Hepatocyte (in vitro differentiated cells): Measurements from ENCODE around the gene PWWP2A. TPM values are rescaled to one million over a fixed set of nuclear protein-coding genes. Genes with fewer than 3 reads are reported as not detected.

Experiments used
- DNase-seq: peaks from one replicate; pipeline ENCODE4 v3.0.0-alpha.2; 2016; ENCODE audit warnings: low spot score
- H2AFZ ChIP-seq: fragments of 200-600 bp; sonication (generic); 2 replicates; pipeline ENCODE4 v1.6.0; 2016; ENCODE audit warnings: antibody characterized with exemption, mild to moderate bottlenecking
- H3K27ac ChIP-seq: fragments of 200-600 bp; sonication (generic); 2 replicates; pipeline ENCODE4 v1.5.1; 2016; ENCODE audit warnings: mild to moderate bottlenecking
- H3K27me3 ChIP-seq: fragments of 200-600 bp; sonication (generic); 2 replicates; pipeline ENCODE4 v1.6.1; 2016
- H3K36me3 ChIP-seq: fragments of 200-600 bp; sonication (generic); replicated peaks from 2 replicates; pipeline ENCODE4 v1.5.1; 2016; ENCODE audit warnings: low read depth; ENCODE audit not compliant: insufficient read depth
- H3K4me1 ChIP-seq: fragments of 200-600 bp; sonication (generic); 2 replicates; pipeline ENCODE4 v1.5.1; 2016; ENCODE audit warnings: mild to moderate bottlenecking, moderate library complexity; ENCODE audit not compliant: insufficient read depth
- H3K4me2 ChIP-seq: fragments of 200-600 bp; sonication (generic); 2 replicates; pipeline ENCODE4 v1.6.0; 2016
- H3K4me3 ChIP-seq: fragments of 200-600 bp; sonication (generic); 2 replicates; pipeline ENCODE4 v1.5.1; 2016; ENCODE audit warnings: mild to moderate bottlenecking
- H3K79me2 ChIP-seq: fragments of 200-600 bp; sonication (generic); 2 replicates; pipeline ENCODE4 v1.6.0; 2017; ENCODE audit warnings: mild to moderate bottlenecking
- H3K9me2 ChIP-seq: fragments of 200-600 bp; sonication (generic); replicated peaks from 2 replicates; pipeline ENCODE4 v1.6.0; 2017; ENCODE audit warnings: mild to moderate bottlenecking; ENCODE audit not compliant: insufficient read depth
- H3K9me3 ChIP-seq: fragments of 200-600 bp; sonication (generic); 2 replicates; pipeline ENCODE4 v1.5.1; 2016; ENCODE audit warnings: low read depth, mild to moderate bottlenecking
- H4K20me1 ChIP-seq: fragments of 200-600 bp; sonication (generic); 2 replicates; pipeline ENCODE4 v1.6.0; 2016; ENCODE audit warnings: mild to moderate bottlenecking; ENCODE audit not compliant: insufficient read depth, poor library complexity, severe bottlenecking
- EZH2 ChIP-seq: fragments of 200-600 bp; sonication (generic); IDR thresholded peaks from 2 replicates; pipeline ENCODE4 v1.6.1; 2016; ENCODE audit warnings: antibody characterized with exemption, mild to moderate bottlenecking, borderline replicate concordance
- EZH2phosphoT487 ChIP-seq: fragments of 200-600 bp; sonication (generic); IDR thresholded peaks from one replicate; pipeline ENCODE4 v1.6.1; 2018; ENCODE audit warnings: antibody characterized with exemption, mild to moderate bottlenecking, low read depth, moderate library complexity; ENCODE audit not compliant: unreplicated experiment, severe bottlenecking
- WGBS: methylation state at CpG from one replicate; pipeline ENCODE4 v1.1.6; 2016; ENCODE audit warnings: low lambda C conversion rate; ENCODE audit errors: missing lambda C conversion rate; 5-methylcytosine and 5-hydroxymethylcytosine counted together
- polyA plus RNA-seq: library from polyadenylated mRNA; unstranded; fragments of >200 nt; fragmentation: Nextera tagmentation; extraction: Ambion mirVana; gene quantifications from 2 replicates; pipeline ENCODE4 v1.2.1, GENCODE V29; 2016
- total RNA-seq: library from RNA; depleted of rRNA; stranded (reverse); fragments of >200 nt; gene quantifications from 2 replicates; pipeline ENCODE4 v1.2.3, GENCODE V29; 2014
- TF ChIP-seq, protein P1 (sequence below): fragments of 200-600 bp; sonication (generic); IDR thresholded peaks from 2 replicates; pipeline ENCODE4 v1.5.1; 2016; ENCODE audit warnings: antibody characterized with exemption, mild to moderate bottlenecking; ENCODE audit not compliant: poor library complexity

The PWWP2A gene
- total and polyA plus RNA-seq, 2 experiments from 2014 or later = 18.4 to 26.5 TPM

- no peaks in the 10 kb centered on the region for H3K9me3 ChIP-seq
- H4K20me1 ChIP-seq = no peaks in the 10 kb centered on the region
- no peaks in the 10 kb centered on the region for H3K36me3 ChIP-seq
- H3K4me1 ChIP-seq = peaks cover 7% of the 10 kb centered on the region
- 55% methylated on average over 5 of the region's 5 CpGs for WGBS
- peak overlapping the region; percentile 91 for H3K27ac ChIP-seq
- TF ChIP-seq, protein P1, sequence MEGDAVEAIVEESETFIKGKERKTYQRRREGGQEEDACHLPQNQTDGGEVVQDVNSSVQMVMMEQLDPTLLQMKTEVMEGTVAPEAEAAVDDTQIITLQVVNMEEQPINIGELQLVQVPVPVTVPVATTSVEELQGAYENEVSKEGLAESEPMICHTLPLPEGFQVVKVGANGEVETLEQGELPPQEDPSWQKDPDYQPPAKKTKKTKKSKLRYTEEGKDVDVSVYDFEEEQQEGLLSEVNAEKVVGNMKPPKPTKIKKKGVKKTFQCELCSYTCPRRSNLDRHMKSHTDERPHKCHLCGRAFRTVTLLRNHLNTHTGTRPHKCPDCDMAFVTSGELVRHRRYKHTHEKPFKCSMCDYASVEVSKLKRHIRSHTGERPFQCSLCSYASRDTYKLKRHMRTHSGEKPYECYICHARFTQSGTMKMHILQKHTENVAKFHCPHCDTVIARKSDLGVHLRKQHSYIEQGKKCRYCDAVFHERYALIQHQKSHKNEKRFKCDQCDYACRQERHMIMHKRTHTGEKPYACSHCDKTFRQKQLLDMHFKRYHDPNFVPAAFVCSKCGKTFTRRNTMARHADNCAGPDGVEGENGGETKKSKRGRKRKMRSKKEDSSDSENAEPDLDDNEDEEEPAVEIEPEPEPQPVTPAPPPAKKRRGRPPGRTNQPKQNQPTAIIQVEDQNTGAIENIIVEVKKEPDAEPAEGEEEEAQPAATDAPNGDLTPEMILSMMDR = no peak
- TF ChIP-seq EZH2phosphoT487 = no peak
- no peak for TF ChIP-seq EZH2
- no peaks in the 10 kb centered on the region for H3K79me2 ChIP-seq
- no peak overlapping the region for H3K4me3 ChIP-seq
- no peaks in the 10 kb centered on the region for H3K9me2 ChIP-seq
- no peak overlapping the region for H3K4me2 ChIP-seq
- DNase-seq = no peak
- no peaks in the 10 kb centered on the region for H3K27me3 ChIP-seq
- H2AFZ ChIP-seq = peak overlapping the region; percentile 17
Measured at GRCh38 chr5:160166069-160166972, 47.1 kb upstream of the PWWP2A start.

GRCh38 chr5:160165137-160166068 lies 46.2 kb upstream of the PWWP2A start:
- H3K27ac ChIP-seq = peak overlapping the region; percentile 91
- 41% methylated on average over 15 of the region's 15 CpGs for WGBS
- H2AFZ ChIP-seq = peak overlapping the region; percentile 46
- H4K20me1 ChIP-seq = no peaks in the 10 kb centered on the region
- peak; percentile 81 for DNase-seq
- H3K27me3 ChIP-seq = no peaks in the 10 kb centered on the region
- no peaks in the 10 kb centered on the region for H3K9me2 ChIP-seq
- H3K36me3 ChIP-seq = no peaks in the 10 kb centered on the region
- peak overlapping the region; percentile 57 for H3K4me2 ChIP-seq
- H3K4me1 ChIP-seq = peaks cover 11% of the 10 kb centered on the region
- H3K4me3 ChIP-seq = no peak overlapping the region
- no peaks in the 10 kb centered on the region for H3K9me3 ChIP-seq
- TF ChIP-seq, protein P1 = no peak
- TF ChIP-seq EZH2phosphoT487 (no peak), EZH2 (no peak)
- no peaks in the 10 kb centered on the region for H3K79me2 ChIP-seq

DNA sequence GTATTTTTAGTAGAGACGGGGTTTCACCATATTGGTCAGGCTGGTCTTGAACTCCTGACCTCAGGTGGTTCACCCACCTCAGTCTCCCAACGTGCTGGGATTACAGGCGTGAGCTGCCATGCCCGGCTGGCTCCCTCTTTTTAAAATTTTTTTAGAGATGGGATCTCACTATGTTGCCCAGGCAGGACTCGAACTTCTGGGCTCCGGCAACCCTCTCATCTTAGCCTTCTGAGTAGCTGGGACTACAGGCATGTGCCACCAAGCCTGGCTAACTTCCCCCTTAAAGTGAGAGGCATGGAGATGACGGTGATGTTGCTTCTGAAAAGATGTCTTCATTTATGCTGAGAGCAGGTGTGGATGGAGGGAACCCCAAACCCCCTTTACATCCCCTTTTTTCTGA lies 43.7 kb upstream of the PWWP2A start:
- Histone ChIP-seq H3K4me1 (peaks cover 11% of the 10 kb centered on the region), H3K4me3 (no peak overlapping the region), H3K79me2 (no peaks in the 10 kb centered on the region), H4K20me1 (no peaks in the 10 kb centered on the region), H3K9me3 (no peaks in the 10 kb centered on the region), H3K9me2 (no peaks in the 10 kb centered on the region), H3K27ac (no peak overlapping the region), H3K4me2 (no peak overlapping the region), H3K27me3 (no peaks in the 10 kb centered on the region), H3K36me3 (no peaks in the 10 kb centered on the region), H2AFZ (no peak overlapping the region)
- WGBS = 94% methylated on average over 7 of the region's 7 CpGs
- TF ChIP-seq EZH2 (no peak), EZH2phosphoT487 (no peak)
- TF ChIP-seq, protein P1 = no peak
- DNase-seq = no peak
